GM21619 (cell line): Measurements from ENCODE around the gene PCDHB3.
"Not testable (repeated sequence)": the region's sequence is repeated elsewhere in the genome, so short reads cannot be mapped to it uniquely, and the experiment has no call there.

Experiments
- ATAC-seq: cut with Tn5 transposase; IDR thresholded peaks from one replicate; pipeline ENCODE4 v1.9.1; 2021; ENCODE audit not compliant: unreplicated experiment

PCDHB3 gene

DNA sequence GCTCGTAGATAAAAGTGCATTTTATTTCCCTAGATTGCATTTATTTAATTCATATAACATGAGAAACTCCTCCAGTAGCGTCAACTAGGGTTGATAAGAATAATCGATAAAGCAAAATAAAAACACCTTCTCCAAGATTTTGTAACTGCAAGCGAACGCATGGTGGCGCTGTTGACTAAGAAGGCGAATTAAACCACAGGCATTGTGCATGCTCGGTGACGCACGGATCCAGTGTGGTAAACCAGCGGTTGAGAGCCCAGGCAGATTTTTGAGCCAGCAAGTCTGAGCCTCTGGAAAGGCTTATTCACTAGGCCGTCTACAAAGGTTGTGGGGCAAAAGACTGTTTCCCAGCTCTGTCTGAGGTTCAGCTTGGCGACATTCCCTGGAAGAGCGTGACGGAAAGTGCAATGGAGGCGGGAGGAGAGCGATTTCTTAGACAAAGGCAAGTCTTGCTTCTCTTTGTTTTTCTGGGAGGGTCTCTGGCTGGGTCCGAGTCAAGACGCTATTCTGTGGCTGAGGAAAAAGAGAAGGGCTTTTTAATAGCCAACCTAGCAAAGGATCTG is at the start of gene PCDHB3:
Gene PCDHB3, plus strand, starts transcription at position 231 of the 563 bp plus-strand sequence. Its CDS starts 177 bp downstream, at position 408.
- no peak for ATAC-seq

GRCh38 chr5:141050622-141051520 is 49.4 kb upstream of the PCDHB3 start, which contains the start of gene PCDHB1:
Gene PCDHB1, plus strand, starts transcription at chr5:141051374. Its CDS starts 97 bp downstream, at chr5:141051471.
- ATAC-seq, result no peak

- no peak for ATAC-seq
These were observed 48.8 kb upstream of the PCDHB3 start for GRCh38 chr5:141051521-141051866.

DNA sequence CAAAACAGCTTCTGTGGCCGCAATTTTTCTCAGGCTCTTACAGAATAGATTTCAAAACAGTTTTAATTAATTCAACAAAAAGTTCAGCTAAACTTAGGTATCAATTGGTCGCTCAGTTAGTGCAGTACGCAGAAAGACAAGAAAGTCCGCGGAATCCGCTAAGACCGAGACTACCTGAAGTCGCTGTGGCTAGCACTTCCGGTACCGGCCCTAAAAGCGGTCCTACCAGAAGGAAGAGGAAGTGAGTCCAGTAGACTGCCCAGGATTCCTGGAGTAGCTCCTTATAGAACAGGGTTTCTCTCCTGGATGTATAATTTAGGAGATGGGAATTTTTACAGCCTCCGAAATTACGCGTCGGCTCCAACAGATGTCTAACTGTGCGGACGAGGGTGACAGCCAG is 22.4 kb upstream of the PCDHB3 start:
- ATAC-seq, result no peak

- no peak for ATAC-seq
These were observed 18.0 kb upstream of the PCDHB3 start for GRCh38 chr5:141082228-141082627.

GRCh38 chr5:141084487-141084989 is 15.7 kb upstream of the PCDHB3 start:
- ATAC-seq, result no peak

DNA sequence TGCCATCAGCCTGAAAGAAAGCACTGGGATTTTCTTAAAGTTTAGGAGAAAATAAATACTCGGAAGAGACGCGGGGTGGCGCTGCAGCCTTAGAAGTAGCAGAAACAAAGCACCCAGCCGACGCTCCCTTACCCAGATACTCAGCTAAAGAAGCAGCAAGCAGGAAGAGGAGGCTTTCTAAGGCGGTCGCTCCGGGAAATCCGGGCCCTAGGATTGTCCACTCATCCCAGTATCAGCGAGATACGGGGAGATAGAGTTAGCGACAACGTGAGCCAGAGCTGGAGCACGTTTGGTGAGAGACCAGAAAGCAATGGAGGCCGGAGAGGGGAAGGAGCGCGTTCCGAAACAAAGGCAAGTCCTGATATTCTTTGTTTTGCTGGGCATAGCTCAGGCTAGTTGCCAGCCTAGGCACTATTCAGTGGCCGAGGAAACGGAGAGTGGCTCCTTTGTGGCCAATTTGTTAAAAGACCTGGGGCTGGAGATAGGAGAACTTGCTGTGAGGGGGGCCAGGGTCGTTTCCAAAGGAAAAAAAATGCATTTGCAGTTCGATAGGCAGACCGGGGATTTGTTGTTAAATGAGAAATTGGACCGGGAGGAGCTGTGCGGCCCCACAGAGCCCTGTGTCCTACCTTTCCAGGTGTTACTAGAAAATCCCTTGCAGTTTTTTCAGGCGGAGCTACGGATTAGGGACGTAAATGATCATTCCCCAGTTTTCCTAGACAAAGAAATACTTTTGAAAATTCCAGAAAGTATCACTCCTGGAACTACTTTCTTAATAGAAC is 5.6 kb upstream of the PCDHB3 start, which contains the start of gene PCDHB2:
Gene PCDHB2, plus strand, starts transcription at position 135 of the 782 bp plus-strand sequence. Its CDS starts 176 bp downstream, at position 311.
- ATAC-seq, result no peak

GRCh38 chr5:141095263-141095641 is 5.0 kb upstream of the PCDHB3 start:
- no peak for ATAC-seq

GRCh38 chr5:141096181-141096580 is 4.1 kb upstream of the PCDHB3 start:
- not testable (repeated sequence) for ATAC-seq

- ATAC-seq, result not testable (repeated sequence)
These were observed 3.7 kb upstream of the PCDHB3 start for GRCh38 chr5:141096586-141096985.

DNA sequence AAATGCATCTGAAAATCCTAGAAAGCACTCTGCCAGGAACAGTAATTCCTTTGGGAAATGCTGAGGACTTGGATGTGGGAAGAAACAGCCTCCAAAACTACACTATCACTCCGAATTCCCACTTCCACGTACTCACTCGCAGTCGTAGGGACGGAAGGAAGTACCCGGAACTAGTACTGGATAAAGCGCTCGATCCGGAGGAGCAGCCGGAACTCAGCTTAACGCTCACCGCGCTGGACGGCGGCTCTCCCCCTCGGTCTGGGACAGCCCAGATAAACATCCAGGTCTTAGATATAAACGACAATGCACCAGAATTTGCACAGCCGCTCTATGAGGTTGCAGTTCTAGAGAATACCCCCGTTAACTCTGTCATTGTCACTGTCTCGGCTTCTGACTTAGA is 786 bp downstream of the PCDHB3 start:
- ATAC-seq, result no peak

DNA sequence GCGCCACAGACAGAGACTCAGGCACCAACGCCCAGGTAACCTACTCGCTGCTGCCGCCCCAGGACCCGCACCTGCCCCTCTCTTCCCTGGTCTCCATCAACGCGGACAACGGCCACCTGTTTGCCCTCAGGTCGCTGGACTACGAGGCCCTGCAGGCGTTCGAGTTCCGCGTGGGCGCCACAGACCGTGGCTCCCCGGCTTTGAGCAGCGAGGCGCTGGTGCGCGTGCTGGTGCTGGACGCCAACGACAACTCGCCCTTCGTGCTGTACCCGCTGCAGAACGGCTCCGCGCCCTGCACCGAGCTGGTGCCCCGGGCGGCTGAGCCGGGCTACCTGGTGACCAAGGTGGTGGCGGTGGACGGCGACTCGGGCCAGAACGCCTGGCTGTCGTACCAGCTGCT is 1.8 kb downstream of the PCDHB3 start:
- not testable (repeated sequence) for ATAC-seq

- ATAC-seq, result not testable (repeated sequence)
These were observed 2.2 kb downstream of the PCDHB3 start for GRCh38 chr5:141102471-141102870.

DNA sequence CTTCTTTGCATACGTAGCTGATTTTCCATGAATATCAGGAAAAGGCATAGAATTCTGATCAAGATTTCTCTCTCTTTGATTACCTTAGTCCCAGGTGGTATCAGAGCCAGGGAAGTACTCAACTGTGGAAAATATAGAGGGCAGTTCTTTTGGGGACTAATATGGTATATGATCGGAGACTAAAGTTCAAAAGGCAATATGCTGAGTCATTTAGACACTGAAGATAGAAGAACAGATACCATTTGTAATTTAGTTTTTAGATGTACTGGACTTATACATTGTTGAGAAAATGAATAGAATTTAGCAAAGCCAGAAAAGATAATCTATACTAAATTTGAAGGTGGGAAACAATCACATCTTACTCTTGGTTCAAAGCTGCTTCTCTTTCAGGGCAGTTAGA is 5.1 kb downstream of the PCDHB3 start:
- no peak for ATAC-seq

DNA sequence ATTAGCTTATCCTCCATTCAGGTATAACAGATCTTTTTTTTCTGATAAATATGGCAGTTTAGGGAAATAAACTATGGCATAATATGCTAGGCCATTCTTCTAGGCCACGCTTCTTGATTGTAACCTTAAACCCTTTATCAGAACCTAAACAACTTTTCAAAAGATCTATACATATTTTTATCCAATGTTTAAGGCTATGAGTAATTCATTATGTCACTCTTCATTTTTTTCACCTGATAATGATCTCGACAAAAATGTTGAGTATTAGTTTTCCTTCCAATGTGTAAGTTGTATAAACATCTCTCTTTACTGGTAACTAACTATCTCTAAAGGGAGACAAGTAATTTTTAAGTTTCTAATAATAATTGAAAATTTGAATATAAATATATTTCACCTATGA is 19.0 kb downstream of the PCDHB3 start:
- no peak for ATAC-seq

DNA sequence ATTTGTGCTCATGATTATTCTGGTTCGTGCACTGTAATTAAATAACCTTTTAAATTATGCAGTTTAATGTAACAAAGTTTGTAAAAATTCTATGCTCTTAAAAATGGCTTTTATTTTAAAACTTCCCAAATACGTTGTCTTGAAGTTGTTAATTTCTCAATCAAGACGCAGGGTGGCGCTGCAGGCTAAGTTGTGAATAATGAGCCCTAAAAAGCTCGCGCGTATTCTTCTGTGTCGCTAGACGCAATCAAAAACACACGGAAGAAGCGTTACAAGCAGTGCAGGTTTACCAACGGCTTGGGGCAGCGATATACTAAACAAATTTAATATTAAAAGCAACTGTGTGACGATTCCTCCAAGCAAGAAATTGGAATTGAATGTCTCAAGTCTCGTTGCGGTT is 21.3 kb downstream of the PCDHB3 start, which contains the start of gene PCDHB4:
Gene PCDHB4, plus strand, starts transcription at position 256 of the 400 bp plus-strand sequence. CDS start 181 bp downstream, outside the sequence.
- no peak for ATAC-seq

DNA sequence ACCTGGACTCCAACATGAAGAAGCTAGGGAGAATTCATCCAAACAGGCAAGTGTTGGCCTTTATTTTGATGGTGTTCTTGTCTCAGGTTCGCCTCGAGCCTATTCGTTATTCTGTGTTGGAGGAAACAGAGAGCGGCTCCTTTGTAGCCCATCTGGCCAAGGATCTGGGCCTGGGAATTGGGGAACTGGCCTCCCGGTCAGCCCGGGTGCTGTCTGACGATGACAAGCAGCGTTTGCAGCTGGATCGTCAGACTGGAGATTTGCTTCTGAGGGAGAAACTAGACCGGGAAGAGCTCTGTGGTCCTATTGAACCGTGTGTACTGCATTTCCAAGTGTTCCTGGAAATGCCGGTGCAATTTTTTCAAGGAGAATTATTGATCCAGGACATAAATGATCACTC is 21.7 kb downstream of the PCDHB3 start:
- ATAC-seq, result no peak

- not testable (repeated sequence) for ATAC-seq
These were observed 23.3 kb downstream of the PCDHB3 start for GRCh38 chr5:141123396-141124135.

DNA sequence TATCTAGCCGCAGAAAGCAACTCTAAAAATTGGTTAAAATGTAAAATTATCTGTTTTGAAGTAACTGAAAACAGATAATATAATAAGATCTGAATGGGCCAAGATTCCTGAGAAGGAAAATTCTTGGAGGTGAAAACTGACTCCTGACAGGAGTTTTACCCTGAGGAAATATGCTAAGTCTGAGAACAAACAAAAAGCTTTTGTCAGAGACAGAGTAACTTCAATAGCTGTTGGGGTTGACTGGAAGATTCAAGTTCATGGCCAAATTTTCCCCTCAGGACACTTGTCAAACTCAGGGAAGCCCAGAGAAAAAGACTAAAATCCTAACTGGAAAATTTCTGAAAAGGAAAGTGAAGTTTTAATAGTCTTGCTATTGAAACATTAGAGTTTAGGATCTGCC is 27.0 kb downstream of the PCDHB3 start:
- no peak for ATAC-seq

- no peak for ATAC-seq
These were observed 34.9 kb downstream of the PCDHB3 start, which contains the start of gene PCDHB5 for GRCh38 chr5:141135030-141135717. Gene PCDHB5, plus strand, starts transcription at chr5:141135206. Its CDS starts 229 bp downstream, at chr5:141135435.
